ENCODE measurements around the gene FGF8.

- TF ChIP-seq CTCF (IDR thresholded peaks at IDR 0.05) (no peak), POLR2A (IDR thresholded peaks at IDR 0.05) (no peak)
These were observed 4.5 kb downstream of the FGF8 start for GRCh38 chr10:101771380-101771779.

Measured in breast epithelium (tissue), 3 donors.